GM21825 (cell line): ENCODE data around the gene EPO.
"Not testable (repeated sequence)": the region's sequence is repeated elsewhere in the genome, so short reads cannot be mapped to it uniquely, and the experiment has no call there.

ENCODE experiments used
- ATAC-seq: cut with Tn5 transposase; IDR thresholded peaks from one replicate; pipeline ENCODE4 v1.9.1; 2021; ENCODE audit warnings: mild to moderate bottlenecking, moderate library complexity; ENCODE audit not compliant: unreplicated experiment

Gene EPO

DNA sequence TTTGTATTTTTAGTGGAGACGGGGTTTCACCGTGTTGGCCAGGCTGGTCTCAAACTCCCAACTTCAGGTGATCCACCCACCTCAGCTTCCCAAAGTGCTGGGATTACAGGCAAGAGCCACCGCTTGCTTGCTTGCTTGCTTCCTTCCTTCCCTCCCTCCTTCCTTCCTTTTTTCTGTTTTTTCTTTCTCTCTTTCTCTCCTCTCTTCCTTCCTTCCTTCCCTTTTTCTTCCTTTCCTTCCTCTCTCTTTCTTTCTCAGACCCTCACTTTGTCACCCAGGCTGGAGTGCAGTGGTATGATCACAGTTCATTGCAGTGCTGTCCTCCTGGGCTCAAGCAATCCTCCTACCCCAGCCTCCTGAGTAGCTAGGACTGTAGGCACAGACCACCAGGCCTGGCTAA lies 19.2 kb upstream of the EPO start:
- not testable (repeated sequence) for ATAC-seq

- peak; percentile 57 for ATAC-seq
These were observed 14.9 kb upstream of the EPO start for GRCh38 chr7:100705320-100705752.

DNA sequence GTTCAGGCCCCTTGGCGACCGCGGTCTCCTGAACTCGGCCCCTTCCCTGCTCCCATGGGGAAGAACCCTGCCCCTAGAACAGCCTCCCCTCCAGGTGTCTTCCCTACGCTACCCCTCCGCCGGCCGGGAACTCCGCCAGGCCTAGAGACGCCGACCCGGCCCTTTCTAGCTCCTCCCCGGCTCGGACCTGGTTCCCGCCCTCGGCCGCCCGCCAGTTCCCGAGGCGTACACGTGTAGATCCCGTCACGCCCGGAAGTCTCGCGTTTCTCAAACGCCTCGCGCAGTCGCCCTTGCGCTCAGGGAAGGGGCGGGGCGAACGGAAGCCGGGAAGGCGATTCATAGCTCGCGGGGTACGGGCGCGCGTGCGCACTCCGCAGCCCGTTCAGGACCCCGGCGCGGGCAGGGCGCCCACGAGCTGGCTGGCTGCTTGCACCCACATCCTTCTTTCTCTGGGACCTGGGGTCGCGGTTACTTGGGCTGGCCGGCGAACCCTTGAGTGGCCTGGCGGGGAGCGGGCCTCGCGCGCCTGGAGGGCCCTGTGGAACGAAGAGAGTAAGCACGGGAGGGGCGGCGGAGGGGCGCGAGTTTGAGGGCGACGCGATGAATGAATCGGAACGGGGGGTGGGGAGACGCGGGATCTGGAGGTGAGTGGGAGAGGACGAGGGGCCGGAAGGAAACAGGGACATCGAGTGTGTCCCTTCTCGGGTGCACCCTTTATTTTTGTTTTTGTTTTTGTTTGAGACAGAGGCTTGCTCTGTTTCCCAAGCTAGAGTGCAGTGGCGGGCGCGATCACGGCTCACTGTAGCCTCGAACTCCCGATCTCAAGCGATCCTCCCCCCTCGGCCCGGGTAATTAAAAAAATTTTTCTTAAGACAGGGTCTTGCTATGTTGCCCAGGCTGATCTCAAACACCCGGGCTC lies 14.3 kb upstream of the EPO start, which contains the start of gene POP7:
Gene POP7, plus strand, starts transcription at position 369 of the 919 bp plus-strand sequence. CDS start 710 bp downstream, outside the sequence.
- ATAC-seq: peak; percentile 78

DNA sequence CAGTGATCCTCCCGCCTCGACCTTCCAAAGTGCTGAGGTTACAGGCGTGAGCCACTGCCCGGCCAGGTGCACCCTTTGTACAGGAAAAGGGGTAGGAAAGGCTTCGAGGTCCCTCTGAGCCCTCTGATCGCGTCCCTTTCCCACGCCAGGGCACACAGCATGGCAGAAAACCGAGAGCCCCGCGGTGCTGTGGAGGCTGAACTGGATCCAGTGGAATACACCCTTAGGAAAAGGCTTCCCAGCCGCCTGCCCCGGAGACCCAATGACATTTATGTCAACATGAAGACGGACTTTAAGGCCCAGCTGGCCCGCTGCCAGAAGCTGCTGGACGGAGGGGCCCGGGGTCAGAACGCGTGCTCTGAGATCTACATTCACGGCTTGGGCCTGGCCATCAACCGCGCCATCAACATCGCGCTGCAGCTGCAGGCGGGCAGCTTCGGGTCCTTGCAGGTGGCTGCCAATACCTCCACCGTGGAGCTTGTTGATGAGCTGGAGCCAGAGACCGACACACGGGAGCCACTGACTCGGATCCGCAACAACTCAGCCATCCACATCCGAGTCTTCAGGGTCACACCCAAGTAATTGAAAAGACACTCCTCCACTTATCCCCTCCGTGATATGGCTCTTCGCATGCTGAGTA lies 13.5 kb upstream of the EPO start:
- ATAC-seq: no peak

GRCh38 chr7:100708395-100708794 lies 11.9 kb upstream of the EPO start:
- no peak for ATAC-seq

DNA sequence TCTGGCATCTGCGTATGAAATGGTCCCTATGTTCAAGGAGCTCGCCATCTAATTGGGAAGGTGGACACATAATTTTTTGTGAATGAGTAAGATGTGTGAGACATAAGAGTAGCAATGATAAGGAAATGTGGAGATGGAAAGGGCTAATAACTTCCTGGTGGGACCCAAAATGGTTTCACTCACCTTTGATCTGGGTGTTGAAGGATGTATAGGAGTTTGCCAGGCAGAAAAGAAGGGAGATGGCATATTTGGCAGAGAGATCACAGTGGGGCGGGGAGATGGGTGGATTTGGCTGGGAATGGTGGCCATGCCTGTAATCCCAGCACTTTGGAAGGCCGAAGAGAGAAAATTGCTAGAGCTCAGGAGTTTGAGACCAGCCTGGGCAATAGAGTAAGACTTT lies 9.8 kb upstream of the EPO start:
- no peak for ATAC-seq

DNA sequence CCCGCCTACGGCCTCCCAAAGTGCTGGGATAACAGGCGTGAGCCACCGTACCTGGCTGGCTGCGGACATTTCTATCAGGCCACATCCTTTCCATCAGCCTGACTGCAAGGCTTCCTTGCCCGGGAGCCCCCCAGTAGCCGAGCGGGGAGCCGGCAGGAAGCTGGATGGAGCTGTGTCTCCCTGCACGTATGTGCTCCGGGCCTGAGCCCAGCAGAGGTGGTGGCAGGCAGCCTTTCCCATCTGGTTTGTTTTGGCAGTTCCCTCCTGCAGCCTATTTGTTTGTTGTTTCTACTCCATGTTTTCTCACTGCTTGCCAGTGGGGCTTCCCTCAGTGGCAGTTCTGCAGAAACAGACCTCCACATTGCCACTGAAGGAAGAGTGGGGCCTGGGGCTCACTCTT lies 8.9 kb upstream of the EPO start:
- no peak for ATAC-seq

- no peak for ATAC-seq
These were observed 5.5 kb upstream of the EPO start for GRCh38 chr7:100714725-100715124.

DNA sequence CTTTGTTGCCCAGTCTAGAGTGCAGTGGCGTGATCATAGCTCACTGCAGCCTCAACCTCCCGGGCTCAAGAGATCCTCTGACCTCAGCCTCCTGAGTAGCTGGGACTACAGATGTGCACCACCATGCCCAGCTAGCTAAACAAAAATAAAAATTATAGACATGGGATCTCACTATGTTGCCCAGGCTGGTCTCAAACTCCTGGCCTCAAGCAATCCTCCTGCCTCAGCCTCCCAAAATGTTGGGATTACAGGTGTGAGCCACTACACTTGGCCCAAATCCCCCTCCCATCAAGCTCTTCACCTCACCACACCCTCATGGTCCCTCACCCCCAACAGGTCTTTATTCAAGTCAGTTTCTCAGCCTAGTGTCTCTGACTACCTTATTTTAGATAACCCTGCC lies 3.2 kb upstream of the EPO start:
- not testable (repeated sequence) for ATAC-seq

GRCh38 chr7:100719523-100720278 lies 567 bp upstream of the EPO start:
- no peak for ATAC-seq

GRCh38 chr7:100720671-100721504 lies 620 bp downstream of the EPO start:
- no peak for ATAC-seq

GRCh38 chr7:100721505-100721812 lies 1.2 kb downstream of the EPO start:
- no peak for ATAC-seq

GRCh38 chr7:100722480-100723212 lies 2.4 kb downstream of the EPO start:
- no peak for ATAC-seq

GRCh38 chr7:100723732-100724275 lies 3.5 kb downstream of the EPO start:
- ATAC-seq: no peak

- not testable (repeated sequence) for ATAC-seq
These were observed 4.1 kb downstream of the EPO start for GRCh38 chr7:100724364-100724763.

- no peak for ATAC-seq
These were observed 6.9 kb downstream of the EPO start for GRCh38 chr7:100726996-100727761.

- ATAC-seq: no peak
These were observed 7.9 kb downstream of the EPO start for GRCh38 chr7:100728196-100728595.

DNA sequence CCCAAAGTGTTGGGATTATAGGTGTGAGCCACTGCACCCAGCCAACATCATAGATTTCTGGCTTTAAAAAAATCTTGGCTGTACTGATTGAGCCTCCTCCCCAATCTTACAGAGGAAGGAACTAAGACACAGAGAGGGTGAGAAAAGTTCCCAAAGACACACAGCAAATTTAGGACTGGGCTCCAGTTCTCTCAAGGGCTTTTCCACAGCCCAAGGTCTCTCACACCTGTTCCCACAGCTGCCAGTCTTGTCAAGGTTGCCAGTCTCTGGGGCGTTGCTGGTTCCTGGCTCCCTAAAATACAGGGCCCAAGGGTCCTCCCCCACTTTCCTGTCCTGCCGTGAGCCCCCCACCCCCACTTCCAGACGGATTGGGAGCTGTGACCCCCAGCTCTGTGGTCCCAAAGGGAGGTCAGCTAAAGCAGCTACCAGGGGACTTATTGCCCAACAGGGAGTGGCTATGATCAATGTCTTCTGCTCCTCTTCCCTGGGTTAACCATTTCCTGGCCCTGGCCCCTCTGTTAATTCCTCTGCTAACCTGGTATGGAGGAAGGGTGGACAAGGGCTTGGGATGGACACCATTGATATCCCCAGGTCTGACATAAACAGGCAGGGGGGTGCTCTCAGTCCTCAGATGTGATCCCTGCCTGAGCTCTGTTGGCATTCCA lies 10.0 kb downstream of the EPO start:
- no peak for ATAC-seq
